HL-60/S4 treated with phorbol 12-myristate 13-acetate at 8.2 ng/mL for 4 days and 3 days (cell line): ENCODE data around the gene SIX5.

ENCODE experiments used
- in situ Hi-C: fragments of 300-500 bp; cut with MboI; formaldehyde crosslinking; loops from 2 replicates; pipeline ENCODE4 v1.15.0; 2022; ENCODE audit warnings: low sequenced_read_pairs

The SIX5 gene

DNA sequence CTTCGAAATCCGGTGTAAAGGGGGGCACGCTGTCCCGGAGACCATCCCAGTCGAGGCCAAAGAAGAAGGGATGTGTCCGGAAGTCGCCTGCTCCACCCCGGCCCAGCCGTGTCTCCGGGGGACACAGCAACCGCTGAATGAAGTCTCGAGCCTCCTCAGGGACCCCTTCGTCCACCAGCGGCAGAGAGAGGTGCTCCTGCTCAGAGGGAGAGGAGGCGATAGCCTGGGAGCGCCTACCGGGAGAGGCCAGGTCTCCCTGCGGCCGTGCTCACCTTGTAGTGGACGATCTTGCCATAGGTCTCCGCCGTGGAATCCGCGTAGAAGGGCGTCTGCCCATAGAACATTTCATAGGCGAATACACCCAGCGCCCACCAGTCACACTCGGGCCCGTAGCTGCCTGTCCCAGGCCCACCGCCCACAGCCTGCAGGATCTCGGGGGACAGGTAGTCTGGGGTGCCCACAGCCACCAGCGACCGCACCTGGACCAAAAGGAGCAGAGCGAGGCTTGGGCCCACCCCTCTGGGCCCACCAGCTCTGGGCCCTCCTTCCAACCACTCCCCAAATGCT lies 8.4 kb upstream of the SIX5 start:
- in situ Hi-C loops: no loop called here

DNA sequence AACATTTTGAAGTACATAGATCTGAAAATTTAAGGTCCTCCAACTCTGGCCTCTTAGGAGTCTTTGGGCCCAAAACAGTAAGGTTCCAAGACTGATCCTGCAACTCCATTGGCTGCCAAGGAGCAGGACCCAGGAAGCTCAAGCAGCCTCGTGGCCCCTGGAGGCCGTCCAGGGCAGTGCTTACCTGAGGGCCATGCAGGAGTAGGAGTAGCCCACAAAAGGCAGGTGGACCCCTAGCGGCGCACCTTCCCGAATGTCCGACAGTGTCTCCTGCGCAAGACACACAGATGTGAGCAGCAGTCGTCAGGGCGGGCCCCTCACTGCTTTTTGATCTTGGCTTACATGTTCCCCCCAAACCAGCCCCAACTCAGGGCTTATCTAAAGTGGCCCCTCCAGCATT lies 5.7 kb upstream of the SIX5 start:
- in situ Hi-C loops: no loop called here

DNA sequence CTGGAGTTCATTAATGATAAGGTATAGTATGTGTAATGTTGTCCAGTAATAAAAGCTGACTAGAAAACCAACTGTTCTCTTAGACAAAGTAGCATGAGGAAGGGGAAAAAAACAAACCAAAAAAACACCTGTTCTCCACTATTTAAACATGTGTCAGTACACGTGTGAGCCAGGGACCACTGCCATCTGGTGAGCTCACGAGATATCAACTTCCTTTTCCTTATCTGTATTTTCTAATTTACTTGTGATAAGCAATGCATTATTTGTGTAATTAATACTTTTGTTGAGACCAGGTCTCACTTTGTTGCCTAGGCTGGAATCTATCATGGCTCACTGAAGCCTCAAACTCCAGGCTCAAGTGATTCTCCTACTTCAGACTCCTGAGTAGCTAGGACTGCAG lies 4.3 kb upstream of the SIX5 start:
- in situ Hi-C loops: no loop called here

DNA sequence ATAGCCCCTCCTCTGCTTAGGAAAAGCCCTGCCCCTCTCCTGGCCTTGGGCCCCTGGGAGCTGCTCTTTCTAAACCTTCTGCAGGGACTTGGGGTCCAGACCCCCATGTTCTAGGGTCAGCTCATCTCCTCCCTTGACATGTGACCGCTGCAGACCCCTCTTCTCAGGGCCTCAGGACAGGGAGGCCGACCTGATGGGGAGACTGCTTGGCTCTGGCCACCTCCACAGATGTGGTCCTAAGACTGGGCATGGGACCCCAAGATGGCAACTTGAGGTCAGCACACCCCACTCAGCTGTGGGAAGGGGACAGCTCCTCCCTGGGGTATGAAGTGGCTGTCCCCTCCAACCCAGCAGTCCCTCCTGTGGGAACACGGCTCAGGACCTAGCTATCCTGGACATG lies 3.9 kb upstream of the SIX5 start:
- in situ Hi-C loops: no loop called here

DNA sequence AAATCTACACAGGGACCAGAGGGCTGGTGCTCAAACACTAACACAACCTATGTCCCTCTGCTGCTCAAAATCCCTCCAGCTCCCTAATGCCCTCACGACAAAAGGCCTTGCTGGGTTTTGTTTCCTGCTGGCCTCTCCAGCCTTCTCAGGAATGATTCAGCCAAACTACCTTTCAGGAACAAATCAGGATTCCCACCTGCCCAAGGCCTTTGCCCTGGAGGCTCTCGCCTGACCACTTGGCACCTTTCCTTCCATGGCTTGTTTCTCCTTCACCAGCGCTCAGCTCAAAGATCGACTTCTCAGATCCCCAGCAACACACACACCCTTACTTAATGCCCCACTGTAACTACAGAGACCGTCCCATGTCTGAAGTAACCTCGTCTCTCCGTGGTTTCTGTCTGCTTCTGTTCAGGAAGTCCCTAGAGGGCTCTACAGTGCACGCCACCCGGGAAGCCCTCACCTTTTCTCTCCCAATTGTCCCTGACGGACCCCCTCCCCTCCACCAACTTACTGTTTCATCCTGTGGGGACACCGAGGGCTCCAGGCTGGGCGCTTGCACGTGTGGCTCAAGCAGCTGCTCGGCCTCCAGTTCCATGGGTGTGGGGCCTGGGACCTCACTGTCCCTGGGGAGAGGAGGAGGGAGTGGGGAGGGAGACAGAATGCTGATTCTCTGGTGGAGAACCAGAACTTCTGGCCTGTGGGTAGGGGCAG lies 3.2 kb upstream of the SIX5 start:
- in situ Hi-C loops: no loop called here

DNA sequence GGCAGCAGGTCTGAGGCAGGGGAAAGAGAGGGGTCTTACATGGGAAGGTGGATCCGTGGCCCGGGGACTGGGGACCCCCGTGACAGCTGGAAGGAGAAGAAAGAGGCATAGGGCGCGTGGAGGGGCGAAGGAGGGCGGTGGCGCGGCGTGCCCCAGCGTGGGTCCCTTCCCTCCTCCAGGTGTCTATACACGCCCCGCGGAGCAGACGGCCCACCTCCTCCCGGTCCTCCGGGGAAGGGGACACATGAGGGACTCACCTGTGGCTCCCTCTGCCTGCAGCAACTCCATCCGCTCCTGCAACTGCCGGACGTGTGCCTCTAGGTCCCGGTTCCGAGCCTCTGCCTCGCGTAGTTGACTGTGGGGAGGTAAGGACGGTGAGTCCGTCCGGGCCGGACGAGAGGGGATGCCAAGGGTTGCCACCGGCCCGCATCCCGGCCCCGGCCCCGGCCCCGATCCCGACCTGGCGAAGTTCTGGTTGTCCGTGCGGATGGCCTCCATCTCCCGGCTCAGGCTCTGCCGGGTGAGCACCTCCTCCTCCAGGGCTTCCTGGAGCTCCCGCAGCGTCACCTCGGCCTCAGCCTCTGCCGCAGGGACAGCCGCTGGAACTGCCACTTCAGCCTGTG lies 2.4 kb upstream of the SIX5 start:
- in situ Hi-C loops: no loop called here

DNA sequence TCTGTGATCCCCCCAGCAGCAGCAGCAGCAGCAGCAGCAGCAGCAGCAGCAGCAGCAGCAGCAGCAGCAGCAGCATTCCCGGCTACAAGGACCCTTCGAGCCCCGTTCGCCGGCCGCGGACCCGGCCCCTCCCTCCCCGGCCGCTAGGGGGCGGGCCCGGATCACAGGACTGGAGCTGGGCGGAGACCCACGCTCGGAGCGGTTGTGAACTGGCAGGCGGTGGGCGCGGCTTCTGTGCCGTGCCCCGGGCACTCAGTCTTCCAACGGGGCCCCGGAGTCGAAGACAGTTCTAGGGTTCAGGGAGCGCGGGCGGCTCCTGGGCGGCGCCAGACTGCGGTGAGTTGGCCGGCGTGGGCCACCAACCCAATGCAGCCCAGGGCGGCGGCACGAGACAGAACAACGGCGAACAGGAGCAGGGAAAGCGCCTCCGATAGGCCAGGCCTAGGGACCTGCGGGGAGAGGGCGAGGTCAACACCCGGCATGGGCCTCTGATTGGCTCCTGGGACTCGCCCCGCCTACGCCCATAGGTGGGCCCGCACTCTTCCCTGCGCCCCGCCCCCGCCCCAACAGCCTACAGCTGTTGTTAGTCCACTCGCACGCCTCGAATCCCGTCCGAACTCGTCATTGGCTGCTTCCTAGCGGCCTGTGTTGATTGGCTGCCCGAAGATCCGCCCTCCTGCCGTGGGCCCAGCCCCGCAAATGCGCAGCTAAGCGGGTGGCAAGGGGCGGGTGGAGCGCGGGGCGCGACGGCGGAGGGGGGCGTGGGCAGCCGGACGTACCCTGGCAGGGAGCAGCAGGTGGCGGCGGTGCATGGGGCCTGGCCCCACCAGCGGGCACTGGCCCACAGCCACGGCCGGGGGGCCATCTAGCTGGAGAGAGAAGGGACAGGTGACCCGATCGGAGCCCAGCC lies 1.4 kb upstream of the SIX5 start:
- in situ Hi-C loops: no loop called here

DNA sequence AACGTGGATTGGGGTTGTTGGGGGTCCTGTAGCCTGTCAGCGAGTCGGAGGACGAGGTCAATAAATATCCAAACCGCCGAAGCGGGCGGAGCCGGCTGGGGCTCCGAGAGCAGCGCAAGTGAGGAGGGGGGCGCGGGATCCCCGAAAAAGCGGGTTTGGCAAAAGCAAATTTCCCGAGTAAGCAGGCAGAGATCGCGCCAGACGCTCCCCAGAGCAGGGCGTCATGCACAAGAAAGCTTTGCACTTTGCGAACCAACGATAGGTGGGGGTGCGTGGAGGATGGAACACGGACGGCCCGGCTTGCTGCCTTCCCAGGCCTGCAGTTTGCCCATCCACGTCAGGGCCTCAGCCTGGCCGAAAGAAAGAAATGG lies 754 bp upstream of the SIX5 start:
- in situ Hi-C loops: no loop called here

DNA sequence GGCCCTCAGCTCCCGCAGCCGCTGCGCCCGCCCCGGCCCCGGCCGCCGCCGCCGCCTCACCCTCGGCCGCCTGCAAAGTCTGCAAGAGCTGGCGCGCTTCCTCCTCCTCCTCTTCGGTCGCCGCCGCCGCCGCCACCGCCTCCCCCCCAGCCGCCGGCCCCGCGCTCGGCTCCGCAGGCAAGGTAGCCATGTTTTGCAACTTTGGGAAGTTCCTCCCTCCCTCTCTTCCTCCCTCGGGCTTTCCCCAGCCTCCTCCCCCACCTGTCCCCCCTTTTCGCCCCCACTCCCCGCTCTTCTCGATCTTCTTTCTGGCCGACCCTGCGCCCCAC lies 433 bp downstream of the SIX5 start:
- in situ Hi-C loops: no loop called here

DNA sequence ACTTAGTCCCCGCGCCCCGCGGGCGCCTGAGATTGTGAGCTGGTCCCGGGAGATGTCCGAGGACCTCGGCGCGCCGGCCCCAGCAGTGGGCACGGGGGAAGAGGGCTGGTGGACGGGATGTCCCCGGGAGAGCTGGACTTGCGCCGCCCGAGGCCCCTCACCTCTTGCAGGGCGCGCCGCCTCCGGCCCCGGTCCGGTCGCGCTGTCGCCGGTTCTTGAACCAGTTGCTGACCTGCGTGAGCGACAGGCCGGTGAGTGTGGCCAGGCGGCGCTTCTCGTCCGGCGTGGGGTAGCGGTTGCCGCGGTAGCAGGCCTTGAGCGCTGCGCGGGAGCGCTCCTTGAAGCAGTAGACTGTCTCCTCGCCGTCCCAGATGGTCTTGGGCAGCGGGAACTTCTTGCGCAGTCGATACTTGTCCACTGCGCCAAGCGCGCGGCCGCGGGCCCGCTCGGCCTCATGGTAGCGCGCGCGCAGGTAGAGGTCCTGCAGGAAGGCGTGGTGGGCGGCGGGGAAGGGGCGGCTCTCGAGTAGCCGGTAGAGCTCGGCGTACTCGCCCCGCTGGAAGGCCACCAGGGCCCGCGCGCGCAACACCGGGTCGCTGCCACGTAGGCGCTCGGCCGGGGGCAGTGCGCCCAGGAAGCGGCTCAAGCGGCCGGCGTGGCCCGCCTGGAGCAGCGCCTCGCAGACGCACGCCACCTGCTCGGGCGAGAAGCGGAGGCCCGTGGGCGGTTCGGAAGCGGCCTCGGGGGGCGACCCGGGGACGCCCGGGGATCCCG lies 984 bp downstream of the SIX5 start:
- in situ Hi-C loops: no loop called here

DNA sequence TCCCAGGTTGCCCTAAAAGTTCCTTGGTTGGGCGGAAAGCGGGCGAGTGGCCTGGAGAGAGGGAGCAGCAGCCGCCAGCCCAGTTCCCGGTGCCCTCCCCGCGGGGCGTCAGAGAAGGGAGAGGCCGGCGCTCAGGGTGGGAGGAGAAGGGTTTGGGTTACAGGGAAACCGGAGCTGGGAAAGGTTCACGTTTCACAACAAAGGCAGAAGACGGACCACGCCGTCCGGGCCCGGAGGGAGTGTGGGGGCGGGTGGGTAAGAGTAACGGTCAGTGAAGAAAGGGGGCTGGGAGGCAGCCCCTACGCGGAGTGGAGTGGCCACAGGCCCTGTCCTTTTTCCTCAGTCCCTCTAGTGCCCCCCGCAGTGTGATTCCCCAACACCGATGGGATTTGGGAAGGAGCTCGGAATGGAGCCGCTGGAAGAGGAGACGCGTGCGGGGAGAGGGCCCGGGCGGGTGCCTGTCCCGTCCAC lies 1.6 kb downstream of the SIX5 start:
- in situ Hi-C loops: no loop called here

DNA sequence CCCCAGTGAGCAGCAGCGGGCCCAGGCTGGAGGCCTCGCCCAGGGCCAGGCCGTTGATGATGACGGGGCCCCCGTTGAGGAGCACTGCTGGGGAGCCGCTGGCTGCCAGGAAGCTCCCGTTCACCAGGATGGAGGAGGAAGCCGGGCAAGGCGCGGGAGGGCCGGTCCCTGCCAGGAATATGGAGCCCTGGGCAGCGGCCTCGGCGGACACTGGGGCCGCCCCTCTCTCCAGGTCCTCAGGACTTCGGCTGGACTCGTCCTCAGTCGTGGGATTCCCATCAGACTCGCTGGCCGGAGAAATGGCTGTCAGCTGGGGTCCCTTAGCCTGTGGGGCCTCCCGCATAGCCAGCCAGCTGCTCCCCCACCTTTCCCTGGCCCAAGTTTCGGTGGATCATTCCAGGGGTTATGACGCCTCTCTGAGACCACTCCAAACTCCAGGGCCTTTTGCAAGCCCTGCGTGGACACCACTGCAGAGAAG lies 2.1 kb downstream of the SIX5 start:
- in situ Hi-C loops: no loop called here

DNA sequence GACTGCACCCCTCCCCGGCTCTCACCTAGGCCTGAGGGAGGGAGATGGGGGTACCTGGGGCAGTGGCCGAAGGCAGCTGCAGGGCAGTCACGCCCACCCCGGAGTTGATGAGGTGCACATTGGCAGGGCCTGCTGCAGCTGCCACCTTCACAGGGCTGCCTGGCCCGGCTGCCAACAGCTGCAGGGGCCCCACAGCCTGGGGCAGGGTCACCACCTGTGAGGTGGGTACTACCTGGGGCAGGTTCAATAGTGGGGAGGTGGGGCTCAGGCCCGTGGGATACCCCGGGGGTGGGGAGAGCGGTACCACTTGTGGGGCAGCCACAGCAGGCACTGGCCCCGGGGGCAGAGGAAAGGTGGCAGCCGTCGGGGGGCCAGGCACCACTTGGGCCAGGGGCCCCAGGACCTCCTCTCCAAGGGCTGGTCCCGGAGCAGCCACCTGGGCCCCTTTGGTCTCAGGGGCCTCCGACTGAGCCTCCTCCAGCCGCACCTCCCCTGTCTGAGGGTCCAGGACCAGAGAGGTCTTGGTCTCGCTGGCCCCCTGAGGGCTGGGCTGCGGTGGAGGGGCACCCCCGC lies 2.7 kb downstream of the SIX5 start:
- in situ Hi-C loops: no loop called here

DNA sequence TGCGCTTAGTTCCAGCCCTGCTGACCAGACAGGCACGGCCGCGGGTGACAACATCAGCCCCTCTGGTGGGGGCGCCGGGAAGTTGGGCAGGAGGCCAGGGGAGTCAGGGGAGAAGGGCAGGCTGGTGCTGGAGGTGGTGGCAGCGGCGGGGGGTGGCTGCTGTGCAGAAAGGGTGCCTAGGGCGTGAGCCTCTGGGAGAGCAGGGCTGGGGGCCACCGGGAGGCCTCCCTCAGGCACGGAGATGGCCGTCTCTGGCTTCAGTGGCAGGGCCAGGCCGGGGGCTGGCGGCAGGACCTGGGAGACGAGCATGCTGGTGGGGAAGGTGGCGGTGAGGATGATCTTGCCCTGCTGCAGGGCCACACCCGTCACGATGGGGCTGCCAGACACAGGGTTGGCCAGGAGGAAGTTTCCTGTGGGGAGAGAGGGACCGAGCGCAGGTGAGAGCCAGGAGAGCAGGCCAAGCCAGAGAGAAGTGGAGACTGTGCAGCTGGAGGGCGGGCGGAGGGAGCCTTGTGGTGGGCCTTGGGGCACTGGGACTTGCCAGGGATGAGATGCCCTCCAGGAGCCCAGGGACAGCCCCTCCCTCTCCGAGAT lies 3.3 kb downstream of the SIX5 start:
- in situ Hi-C loops: no loop called here

DNA sequence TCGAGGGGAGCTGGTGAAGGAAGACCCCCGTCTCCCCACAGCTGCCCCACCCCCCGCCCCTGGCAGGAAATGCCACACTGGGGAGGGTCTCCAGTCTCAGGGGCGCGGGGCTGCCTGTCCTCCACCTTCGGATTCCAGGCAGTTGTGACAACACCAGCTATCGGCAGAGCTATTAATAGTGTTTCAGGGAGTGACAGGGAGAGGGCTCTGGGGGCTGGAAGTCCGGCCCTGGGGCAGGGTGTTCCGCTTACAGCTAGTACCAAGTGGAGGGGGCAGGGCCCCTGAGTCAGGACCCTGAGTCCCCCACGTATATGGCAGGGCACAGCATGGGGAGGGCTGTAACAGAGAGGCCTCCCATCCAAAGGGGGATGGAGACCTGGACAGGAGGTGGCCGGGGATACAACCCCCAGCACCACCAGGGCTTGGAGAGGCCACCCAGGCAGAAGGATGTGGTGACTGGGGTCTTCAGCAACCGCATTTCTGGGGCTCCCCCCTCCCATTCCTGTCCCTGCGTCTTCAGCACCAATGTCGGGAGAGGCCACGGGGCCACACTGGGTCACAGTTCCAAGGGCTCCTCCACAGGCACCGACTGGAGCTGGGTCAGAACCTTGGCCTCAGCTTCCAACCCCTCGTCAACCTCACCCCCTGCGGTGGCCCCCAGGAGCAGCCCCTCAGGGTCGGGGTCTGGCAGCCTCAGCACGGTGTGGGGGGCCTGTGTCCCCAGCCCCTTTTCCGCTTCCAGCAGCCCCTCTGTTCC lies 3.9 kb downstream of the SIX5 start:
- in situ Hi-C loops: no loop called here

DNA sequence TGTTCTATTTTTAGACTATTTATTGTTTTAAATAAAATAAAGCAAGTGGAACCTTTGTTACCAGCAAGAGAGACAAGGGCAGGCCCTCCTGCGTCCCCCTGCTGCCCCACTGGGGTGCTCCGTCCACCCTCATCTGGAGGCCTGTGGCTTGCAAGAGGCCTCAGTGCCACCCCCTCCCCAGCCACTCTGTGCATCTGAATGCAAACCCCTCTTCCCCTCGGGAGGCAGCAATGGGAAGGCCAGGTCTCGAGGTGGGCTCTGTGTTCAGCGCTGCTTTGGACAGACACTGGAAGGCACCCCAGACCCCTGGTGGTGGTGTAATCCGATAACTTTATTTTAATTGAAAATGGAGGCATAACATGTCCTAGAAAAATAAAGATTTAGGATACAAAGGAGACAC lies 4.6 kb downstream of the SIX5 start:
- in situ Hi-C loops: no loop called here

DNA sequence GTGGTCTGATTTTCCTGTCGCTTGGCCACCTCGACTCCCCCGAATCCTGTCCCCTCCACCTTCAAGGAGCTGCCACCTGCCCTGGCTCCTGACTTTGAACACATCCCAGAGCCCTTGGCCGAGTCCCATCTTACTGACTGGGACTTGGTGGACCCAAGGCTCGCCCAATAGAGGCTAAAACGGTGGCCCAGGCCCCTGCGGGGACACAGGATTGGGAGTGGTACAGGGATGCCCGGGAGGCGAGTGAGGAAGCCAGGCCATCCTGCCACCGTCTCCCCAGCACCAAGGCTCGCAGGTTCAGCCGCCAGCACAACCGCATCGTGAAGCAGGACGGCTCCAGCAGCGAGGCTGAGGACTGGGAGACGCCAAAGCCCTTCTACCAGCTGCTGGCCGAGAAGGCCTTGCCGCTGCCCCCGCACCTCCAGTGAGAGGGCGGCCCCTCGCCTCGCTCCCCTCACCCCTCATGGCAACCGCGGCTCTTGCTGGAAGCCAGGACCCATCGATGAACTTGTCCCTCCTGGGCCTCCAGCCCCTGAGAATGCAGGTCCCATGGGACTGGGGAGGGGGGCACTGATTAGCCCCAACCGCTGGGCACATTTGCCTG lies 5.3 kb downstream of the SIX5 start:
- in situ Hi-C loops: no loop called here

DNA sequence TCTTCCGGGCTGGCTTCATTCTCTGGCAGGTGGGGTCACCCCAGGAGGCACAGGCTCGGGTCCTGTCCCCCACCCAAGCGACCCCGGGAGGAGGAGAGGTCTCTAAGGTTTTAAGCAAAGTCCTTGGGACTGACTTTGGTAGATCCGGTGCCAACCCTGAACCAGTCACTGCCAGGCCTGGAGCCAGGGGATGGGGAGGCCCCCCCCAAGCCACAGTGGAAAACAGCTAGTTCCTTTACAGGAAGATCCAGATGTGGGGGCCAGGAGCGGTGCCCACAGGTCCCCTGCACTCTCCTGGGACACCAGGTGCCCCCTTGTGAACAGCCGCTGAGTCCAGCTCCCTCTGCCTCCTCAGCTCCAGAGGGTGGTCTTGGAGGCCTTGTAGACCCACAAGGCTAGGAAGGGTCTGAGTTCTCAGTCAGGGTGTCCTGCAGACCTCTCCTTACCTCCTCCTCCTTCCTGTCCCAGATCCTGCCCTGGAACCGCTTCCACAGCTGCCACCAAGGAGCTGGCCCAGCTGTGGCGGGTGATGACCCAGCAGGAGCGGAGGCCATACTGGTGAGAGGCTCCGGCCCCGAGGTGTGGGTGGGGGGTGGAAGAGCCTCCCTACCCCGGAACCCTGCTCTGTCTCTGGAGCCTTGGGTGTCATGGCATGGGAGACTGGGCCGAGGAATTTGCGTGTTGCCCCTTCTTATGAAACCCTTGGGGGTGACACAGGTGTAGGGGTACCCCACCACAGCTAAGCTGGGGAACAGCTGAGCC lies 6.0 kb downstream of the SIX5 start:
- in situ Hi-C loops: no loop called here
